ENCODE measurements around the gene E4F1.

The E4F1 gene

GRCh38 chr16:2206780-2207433 lies 16.5 kb upstream of the E4F1 start:
- DNase-seq, result no peak

- no peak for DNase-seq
Observed at GRCh38 chr16:2207872-2208271, 15.5 kb upstream of the E4F1 start.

- DNase-seq, result no peak
Observed at GRCh38 chr16:2208308-2208707, 15.1 kb upstream of the E4F1 start.

- no peak for DNase-seq
Observed at GRCh38 chr16:2208772-2209171, 14.6 kb upstream of the E4F1 start.

GRCh38 chr16:2209258-2210008 lies 14.0 kb upstream of the E4F1 start:
- DNase-seq, result no peak

- DNase-seq, result no peak
Observed at GRCh38 chr16:2210009-2210332, 13.4 kb upstream of the E4F1 start.

GRCh38 chr16:2210386-2211365 lies 12.7 kb upstream of the E4F1 start, which contains the start of gene BRICD5:
BRICD5 (minus strand) TSS chr16:2210863; CDS start chr16:2210833, 30 bp downstream.
- no peak for DNase-seq

GRCh38 chr16:2211923-2212347 lies 11.5 kb upstream of the E4F1 start:
- DNase-seq, result no peak

GRCh38 chr16:2212362-2213324 lies 10.7 kb upstream of the E4F1 start:
- no peak for DNase-seq

- no peak for DNase-seq
Observed at GRCh38 chr16:2213817-2214718, 9.3 kb upstream of the E4F1 start.

GRCh38 chr16:2214719-2214968 lies 8.7 kb upstream of the E4F1 start, which contains the start of gene PGP:
PGP (minus strand) TSS chr16:2214840; CDS start chr16:2214777, 63 bp downstream.
- no peak for DNase-seq

- DNase-seq, result no peak
Observed at GRCh38 chr16:2216330-2216729, 7.1 kb upstream of the E4F1 start.

GRCh38 chr16:2223942-2224486 lies 623 bp downstream of the E4F1 start:
- DNase-seq, result peak; percentile 18

- no peak for DNase-seq
Observed at GRCh38 chr16:2226245-2226793, 2.9 kb downstream of the E4F1 start.

- no peak for DNase-seq
Observed at GRCh38 chr16:2226918-2227317, 3.5 kb downstream of the E4F1 start.

- DNase-seq, result no peak
Observed at GRCh38 chr16:2228161-2228824, 4.9 kb downstream of the E4F1 start.

- DNase-seq, result no peak
Observed at GRCh38 chr16:2229091-2229490, 5.7 kb downstream of the E4F1 start.

GRCh38 chr16:2229632-2230250 lies 6.3 kb downstream of the E4F1 start:
- no peak for DNase-seq

GRCh38 chr16:2230376-2230775 lies 7.0 kb downstream of the E4F1 start:
- no peak for DNase-seq

Data from activated effector memory CD4-positive, alpha-beta T cell treated with Interleukin-2 at 50 U/mL for 16 hours (primary cell).